ENCODE measurements around the gene ABCA7.
A peak's percentile ranks its signal among the peaks of the same experiment; 100 is the strongest.

The ABCA7 gene

GRCh38 chr19:1076046-1076386, 36.1 kb downstream of the ABCA7 start:
- no peak for DNase-seq (ENCODE audit: low read depth)
- TF ChIP-seq MYC (IDR thresholded peaks at IDR 0.05; ENCODE audit: low read depth, low read length) = no peak
- TF ChIP-seq POLR2A (IDR thresholded peaks at IDR 0.05; ENCODE audit: extremely low read depth, insufficient read length) = no peak
- TF ChIP-seq, protein P1, sequence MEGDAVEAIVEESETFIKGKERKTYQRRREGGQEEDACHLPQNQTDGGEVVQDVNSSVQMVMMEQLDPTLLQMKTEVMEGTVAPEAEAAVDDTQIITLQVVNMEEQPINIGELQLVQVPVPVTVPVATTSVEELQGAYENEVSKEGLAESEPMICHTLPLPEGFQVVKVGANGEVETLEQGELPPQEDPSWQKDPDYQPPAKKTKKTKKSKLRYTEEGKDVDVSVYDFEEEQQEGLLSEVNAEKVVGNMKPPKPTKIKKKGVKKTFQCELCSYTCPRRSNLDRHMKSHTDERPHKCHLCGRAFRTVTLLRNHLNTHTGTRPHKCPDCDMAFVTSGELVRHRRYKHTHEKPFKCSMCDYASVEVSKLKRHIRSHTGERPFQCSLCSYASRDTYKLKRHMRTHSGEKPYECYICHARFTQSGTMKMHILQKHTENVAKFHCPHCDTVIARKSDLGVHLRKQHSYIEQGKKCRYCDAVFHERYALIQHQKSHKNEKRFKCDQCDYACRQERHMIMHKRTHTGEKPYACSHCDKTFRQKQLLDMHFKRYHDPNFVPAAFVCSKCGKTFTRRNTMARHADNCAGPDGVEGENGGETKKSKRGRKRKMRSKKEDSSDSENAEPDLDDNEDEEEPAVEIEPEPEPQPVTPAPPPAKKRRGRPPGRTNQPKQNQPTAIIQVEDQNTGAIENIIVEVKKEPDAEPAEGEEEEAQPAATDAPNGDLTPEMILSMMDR (IDR thresholded peaks at IDR 0.05; ENCODE audit: low read depth, low read length) = no peak
- TF ChIP-seq MAX (IDR thresholded peaks at IDR 0.05; ENCODE audit: low read depth, low read length) = no peak
- no peak overlapping the region for H3K4me3 ChIP-seq (ENCODE audit: low read depth, low read length)

DNA sequence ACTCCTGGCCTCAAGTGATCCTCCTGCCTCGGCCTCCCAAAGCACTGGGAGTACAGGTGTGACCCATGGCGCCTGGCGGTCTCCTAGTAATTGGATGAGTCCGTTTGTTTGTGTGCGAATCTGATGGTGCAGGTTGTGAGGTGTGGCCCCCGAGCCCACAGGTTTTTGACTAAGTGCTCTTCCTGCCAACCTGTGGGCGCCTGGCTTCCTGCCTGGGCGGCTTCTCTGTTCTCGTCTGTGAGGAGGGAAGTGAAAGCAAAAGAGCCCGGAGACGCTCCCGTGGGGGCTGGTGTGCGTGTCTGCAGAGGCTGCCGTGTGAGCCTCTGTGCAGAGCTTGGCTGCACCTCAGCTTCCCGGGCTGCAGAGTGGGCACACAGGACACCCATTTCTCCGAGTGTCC, 37.0 kb downstream of the ABCA7 start:
- no peak overlapping the region for H3K4me3 ChIP-seq (ENCODE audit: low read depth, low read length)
- DNase-seq (ENCODE audit: low read depth) = peak; percentile 76
- TF ChIP-seq MYC (IDR thresholded peaks at IDR 0.05; ENCODE audit: low read depth, low read length) (no peak), MAX (IDR thresholded peaks at IDR 0.05; ENCODE audit: low read depth, low read length) (no peak), POLR2A (IDR thresholded peaks at IDR 0.05; ENCODE audit: extremely low read depth, insufficient read length) (no peak)
- TF ChIP-seq, protein P1 (IDR thresholded peaks at IDR 0.05; ENCODE audit: low read depth, low read length) = no peak

- no peak overlapping the region for H3K4me3 ChIP-seq (ENCODE audit: low read depth, low read length)
- TF ChIP-seq MYC (IDR thresholded peaks at IDR 0.05; ENCODE audit: low read depth, low read length) = no peak
- TF ChIP-seq, protein P1 (IDR thresholded peaks at IDR 0.05; ENCODE audit: low read depth, low read length) = no peak
- no peak for TF ChIP-seq POLR2A (IDR thresholded peaks at IDR 0.05; ENCODE audit: extremely low read depth, insufficient read length)
- no peak for TF ChIP-seq MAX (IDR thresholded peaks at IDR 0.05; ENCODE audit: low read depth, low read length)
- DNase-seq (ENCODE audit: low read depth) = no peak
These were observed 39.7 kb downstream of the ABCA7 start for GRCh38 chr19:1079566-1080111.

- H3K4me3 ChIP-seq (ENCODE audit: low read depth, low read length) = no peak overlapping the region
- no peak for DNase-seq (ENCODE audit: low read depth)
- TF ChIP-seq, protein P1 (IDR thresholded peaks at IDR 0.05; ENCODE audit: low read depth, low read length) = no peak
- no peak for TF ChIP-seq POLR2A (IDR thresholded peaks at IDR 0.05; ENCODE audit: extremely low read depth, insufficient read length)
- no peak for TF ChIP-seq MYC (IDR thresholded peaks at IDR 0.05; ENCODE audit: low read depth, low read length)
- no peak for TF ChIP-seq MAX (IDR thresholded peaks at IDR 0.05; ENCODE audit: low read depth, low read length)
These were observed 40.7 kb downstream of the ABCA7 start for GRCh38 chr19:1080360-1081161.

DNA sequence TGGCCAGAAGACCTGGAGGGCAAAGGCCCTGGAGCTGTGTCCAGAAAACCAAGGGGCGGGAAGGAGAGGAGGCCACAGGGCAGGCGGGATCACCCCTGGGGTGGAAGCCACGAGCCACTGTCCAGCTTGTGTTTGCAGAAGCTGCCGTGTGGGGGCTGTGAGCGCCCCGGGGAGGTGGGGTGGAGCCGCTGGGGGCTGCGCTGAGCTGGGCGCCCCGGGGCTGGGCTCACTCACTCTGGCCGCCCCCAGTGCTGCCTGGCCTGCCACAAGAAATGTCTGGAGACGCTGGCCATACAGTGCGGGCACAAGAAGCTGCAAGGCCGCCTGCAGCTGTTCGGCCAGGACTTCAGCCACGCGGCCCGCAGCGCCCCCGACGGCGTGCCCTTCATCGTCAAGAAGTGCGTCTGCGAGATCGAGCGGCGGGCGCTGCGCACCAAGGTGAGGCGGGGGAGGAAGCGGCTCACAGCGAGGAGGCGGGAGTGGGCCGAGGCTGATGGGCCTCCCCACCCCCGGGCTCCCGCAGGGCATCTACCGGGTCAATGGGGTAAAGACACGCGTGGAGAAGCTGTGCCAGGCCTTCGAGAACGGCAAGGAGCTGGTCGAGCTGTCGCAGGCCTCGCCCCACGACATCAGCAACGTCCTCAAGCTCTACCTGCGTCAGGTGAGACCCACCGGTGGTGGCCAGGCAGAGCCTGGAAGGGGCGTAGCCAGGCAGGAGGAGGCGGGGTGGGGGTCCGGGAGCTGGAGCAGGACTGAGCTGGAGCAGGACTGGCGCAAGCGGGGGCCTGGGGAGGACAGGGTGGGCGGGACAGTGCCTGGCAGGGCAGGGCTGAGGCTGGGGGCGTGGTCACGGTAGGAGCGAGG, 41.6 kb downstream of the ABCA7 start:
- no peak for DNase-seq (ENCODE audit: low read depth)
- H3K4me3 ChIP-seq (ENCODE audit: low read depth, low read length) = no peak overlapping the region
- no peak for TF ChIP-seq POLR2A (IDR thresholded peaks at IDR 0.05; ENCODE audit: extremely low read depth, insufficient read length)

Measured in NB4 (cell line).